Keratinocyte (primary cell): ENCODE results near the gene RCAN3. TPM values are rescaled to one million over a fixed set of nuclear protein-coding genes. Genes with fewer than 3 reads are reported as not detected.

ENCODE experiments used
- DNase-seq: peaks from one replicate; pipeline ENCODE4 v3.0.0-alpha.2; 2011; ENCODE audit warnings: low read depth, missing footprints, low spot score
- FAIRE-seq: peaks from 2 replicates; lab custom pipeline; 2011; peaks lifted over from hg19 to GRCh38; lab: Jason Lieb, UNC
- H2AFZ ChIP-seq: 2 replicates; pipeline ENCODE4 v1.6.0; 2012; ENCODE audit warnings: low read length, control low read depth, inconsistent platforms; ENCODE audit not compliant: control insufficient read depth
- H3K27ac ChIP-seq: 2 replicates; pipeline ENCODE4 v1.5.1; 2011; ENCODE audit warnings: low read length; ENCODE audit not compliant: control insufficient read depth, insufficient read depth
- H3K27me3 ChIP-seq: 3 replicates; pipeline ENCODE4 v1.6.0; 2011; ENCODE audit warnings: low read length; ENCODE audit not compliant: control insufficient read depth, insufficient read depth; ENCODE audit errors: extremely low read depth
- H3K36me3 ChIP-seq, 2 experiments: 2 replicates in 1 of 2; 3 replicates in 1 of 2; pipeline ENCODE4 v1.5.1; 2011; ENCODE audit warnings: low read length in 2 of 2, mild to moderate bottlenecking in 1 of 2; ENCODE audit not compliant: control insufficient read depth in 2 of 2, insufficient read depth in 2 of 2; ENCODE audit errors: extremely low read depth in 1 of 2
- H3K4me1 ChIP-seq: 3 replicates; pipeline ENCODE4 v1.5.1; 2011; ENCODE audit warnings: low read length; ENCODE audit not compliant: control insufficient read depth, insufficient read depth; ENCODE audit errors: extremely low read depth
- H3K4me2 ChIP-seq: 3 replicates; pipeline ENCODE4 v1.6.0; 2011; ENCODE audit warnings: low read depth, low read length; ENCODE audit not compliant: control insufficient read depth, insufficient read depth; ENCODE audit errors: extremely low read depth
- H3K4me3 ChIP-seq, 3 experiments: fragments of 200-600 bp in 1 of 3; sonication (generic) in 1 of 3; 2 replicates in 2 of 3; 3 replicates in 1 of 3; pipeline ENCODE4 v1.5.1; 2011 to 2016; ENCODE audit warnings: low read length in 3 of 3, mild to moderate bottlenecking in 3 of 3, control low read depth in 2 of 3, inconsistent platforms in 1 of 3, low read depth in 1 of 3, mixed read lengths in 1 of 3, mixed run types in 1 of 3, moderate library complexity in 1 of 3; ENCODE audit not compliant: control insufficient read depth in 2 of 3, insufficient read depth in 2 of 3; ENCODE audit errors: extremely low read depth in 1 of 3
- H3K79me2 ChIP-seq: 2 replicates; pipeline ENCODE4 v1.6.0; 2012; ENCODE audit warnings: low read length; ENCODE audit not compliant: control insufficient read depth, insufficient read depth
- H3K9ac ChIP-seq: 3 replicates; pipeline ENCODE4 v1.6.0; 2011; ENCODE audit warnings: low read length; ENCODE audit not compliant: control insufficient read depth, insufficient read depth; ENCODE audit errors: extremely low read depth
- H3K9me1 ChIP-seq: 3 replicates; pipeline ENCODE4 v1.6.0; 2011; ENCODE audit warnings: low read length; ENCODE audit not compliant: control insufficient read depth, insufficient read depth; ENCODE audit errors: extremely low read depth
- H3K9me3 ChIP-seq: 2 replicates; pipeline ENCODE4 v1.5.1; 2012; ENCODE audit warnings: low read depth, low read length; ENCODE audit not compliant: control insufficient read depth
- H4K20me1 ChIP-seq: 3 replicates; pipeline ENCODE4 v1.6.0; 2011; ENCODE audit warnings: low read length; ENCODE audit not compliant: control insufficient read depth, insufficient read depth; ENCODE audit errors: extremely low read depth
- CTCF ChIP-seq, 3 experiments: IDR thresholded peaks in 1 of 3; conservative IDR thresholded peaks in 1 of 3; optimal IDR thresholded peaks in 1 of 3; 2 replicates in 2 of 3; 3 replicates in 1 of 3; pipeline versions ENCODE3 to v1.5.1; 2011; ENCODE audit warnings: low read length in 3 of 3, mild to moderate bottlenecking in 3 of 3, moderate library complexity in 2 of 3, control low read depth in 1 of 3, inconsistent platforms in 1 of 3; ENCODE audit not compliant: insufficient read depth in 2 of 3; ENCODE audit errors: extremely low read depth in 1 of 3
- EZH2 ChIP-seq: IDR thresholded peaks from one replicate; pipeline ENCODE4 v1.6.1; 2012; ENCODE audit warnings: inconsistent platforms, mild to moderate bottlenecking, low read length, moderate library complexity
- dilution Hi-C: fragments of 300-500 bp; cut with MboI; formaldehyde crosslinking; loops from one replicate; pipeline ENCODE4 v1.7.0; 2020; ENCODE audit warnings: low sequenced_read_pairs; ENCODE audit not compliant: extremely low pct_ligation_motif_present
- polyA plus RNA-seq, 5 experiments: library from polyadenylated mRNA; depleted of rRNA in 3 of 5; stranded (reverse) in 3 of 5; stranded (forward) in 1 of 5; unstranded in 1 of 5; fragments of >200 nt; gene quantifications; 1 replicate in 1 of 5; 2 replicates in 3 of 5; 3 replicates in 1 of 5; pipeline versions ENCODE4 v1.2.1 to v1.2.3, GENCODE V29; 2011 to 2012; ENCODE audit warnings: missing spikeins in 2 of 5, low read depth in 1 of 5, low replicate concordance in 1 of 5

The RCAN3 gene
- polyA plus RNA-seq, 1 donor (not counting 4 experiments of a cell fraction or from before 2014, with no cell fraction given) = 13.8 TPM

- no peaks in the 10 kb centered on the region for H3K9me1 ChIP-seq
- peaks cover 10% of the 10 kb centered on the region for H3K4me1 ChIP-seq
- DNase-seq (no peak), FAIRE-seq (no peak)
- no peak overlapping the region for H3K4me3 ChIP-seq
- no peaks in the 10 kb centered on the region for H4K20me1 ChIP-seq
- no peaks in the 10 kb centered on the region for H3K79me2 ChIP-seq
- H3K9ac ChIP-seq = no peak overlapping the region
- peaks cover 6% of the 10 kb centered on the region for H3K27me3 ChIP-seq
- no peak overlapping the region for H3K4me2 ChIP-seq
- H3K9me3 ChIP-seq = no peaks in the 10 kb centered on the region
- dilution Hi-C loops = no loop called here
- TF ChIP-seq EZH2 (no peak), CTCF (optimal IDR thresholded peaks at IDR 0.05 in 1 of 3, IDR thresholded peaks at IDR 0.05 in 1 of 3, conservative IDR thresholded peaks at IDR 0.05 in 1 of 3; ENCODE audit: extremely low read depth in 1 of 3, insufficient read depth in 2 of 3, low read length in 3 of 3) (no peak)
- no peak overlapping the region for H2AFZ ChIP-seq
- H3K36me3 ChIP-seq = no peaks in the 10 kb centered on the region
- no peak overlapping the region for H3K27ac ChIP-seq
Measured at GRCh38 chr1:24558455-24558854, 55.8 kb downstream of the RCAN3 start.

GRCh38 chr1:24558902-24559791 lies 56.5 kb downstream of the RCAN3 start:
- Histone ChIP-seq H3K4me1 (peaks cover 10% of the 10 kb centered on the region), H3K9me1 (no peaks in the 10 kb centered on the region), H3K9ac (no peak overlapping the region), H3K4me2 (no peak overlapping the region), H3K9me3 (no peaks in the 10 kb centered on the region), H3K36me3 (no peaks in the 10 kb centered on the region), H3K4me3 (no peak overlapping the region), H3K27ac (no peak overlapping the region), H4K20me1 (no peaks in the 10 kb centered on the region), H3K27me3 (peaks cover 6% of the 10 kb centered on the region), H2AFZ (no peak overlapping the region), H3K79me2 (no peaks in the 10 kb centered on the region)
- DNase-seq (no peak), FAIRE-seq (no peak)
- dilution Hi-C loops = no loop called here
- no peak for TF ChIP-seq EZH2
- no peak for TF ChIP-seq CTCF (optimal IDR thresholded peaks at IDR 0.05 in 1 of 3, IDR thresholded peaks at IDR 0.05 in 1 of 3, conservative IDR thresholded peaks at IDR 0.05 in 1 of 3; ENCODE audit: extremely low read depth in 1 of 3, insufficient read depth in 2 of 3, low read length in 3 of 3)
